RWPE1 (cell line): ENCODE measurements around the gene UBE2U.

Source experiments
- CTCF ChIA-PET: fragments of 350-600 bp; sonication (Branson Sonifier 250); formaldehyde crosslinking; extraction: SDS; loops from one replicate; lab custom pipeline; 2021; lab: Yijun Ruan, JAX
- POLR2A ChIA-PET: fragments of 400-600 bp; formaldehyde crosslinking; extraction: SDS; loops from one replicate; lab custom pipeline; 2020; ENCODE audit warnings: antibody characterized with exemption; ENCODE audit not compliant: low non-redundant PET; lab: Yijun Ruan, JAX
- DNase-seq: peaks from one replicate; pipeline ENCODE4 v3.0.0; 2012; ENCODE audit warnings: low spot score
- H3K27ac ChIP-seq: fragments of 450-650 bp; 2 replicates; pipeline ENCODE4 v1.5.1; 2017
- TF ChIP-seq, protein P1 (sequence below): fragments of 450-650 bp; conservative IDR thresholded peaks from 2 replicates; pipeline ENCODE4 v1.5.1; 2017; ENCODE audit warnings: low read depth, mild to moderate bottlenecking

The UBE2U gene

DNA sequence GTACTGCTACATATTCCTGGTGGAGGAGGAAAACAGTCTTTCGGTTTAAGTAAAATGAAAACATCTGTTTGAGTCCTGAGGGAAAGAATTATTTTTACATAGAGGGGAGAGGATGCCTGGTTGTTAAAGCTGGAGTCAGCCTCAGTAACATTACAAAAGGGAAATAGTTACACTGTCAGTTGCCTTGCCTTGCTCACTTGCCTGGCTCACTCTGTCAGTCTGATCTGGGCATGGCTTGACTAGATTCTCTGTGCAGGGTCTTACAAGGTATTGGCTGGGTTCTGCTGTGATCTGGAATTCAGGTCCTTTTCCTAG, 8.4 kb upstream of the UBE2U start:
- no peak for DNase-seq
- ChIA-PET CTCF (no interaction called here), POLR2A (no interaction called here)
- TF ChIP-seq, protein P1, sequence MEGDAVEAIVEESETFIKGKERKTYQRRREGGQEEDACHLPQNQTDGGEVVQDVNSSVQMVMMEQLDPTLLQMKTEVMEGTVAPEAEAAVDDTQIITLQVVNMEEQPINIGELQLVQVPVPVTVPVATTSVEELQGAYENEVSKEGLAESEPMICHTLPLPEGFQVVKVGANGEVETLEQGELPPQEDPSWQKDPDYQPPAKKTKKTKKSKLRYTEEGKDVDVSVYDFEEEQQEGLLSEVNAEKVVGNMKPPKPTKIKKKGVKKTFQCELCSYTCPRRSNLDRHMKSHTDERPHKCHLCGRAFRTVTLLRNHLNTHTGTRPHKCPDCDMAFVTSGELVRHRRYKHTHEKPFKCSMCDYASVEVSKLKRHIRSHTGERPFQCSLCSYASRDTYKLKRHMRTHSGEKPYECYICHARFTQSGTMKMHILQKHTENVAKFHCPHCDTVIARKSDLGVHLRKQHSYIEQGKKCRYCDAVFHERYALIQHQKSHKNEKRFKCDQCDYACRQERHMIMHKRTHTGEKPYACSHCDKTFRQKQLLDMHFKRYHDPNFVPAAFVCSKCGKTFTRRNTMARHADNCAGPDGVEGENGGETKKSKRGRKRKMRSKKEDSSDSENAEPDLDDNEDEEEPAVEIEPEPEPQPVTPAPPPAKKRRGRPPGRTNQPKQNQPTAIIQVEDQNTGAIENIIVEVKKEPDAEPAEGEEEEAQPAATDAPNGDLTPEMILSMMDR, result no peak
- H3K27ac ChIP-seq, result no peak overlapping the region

DNA sequence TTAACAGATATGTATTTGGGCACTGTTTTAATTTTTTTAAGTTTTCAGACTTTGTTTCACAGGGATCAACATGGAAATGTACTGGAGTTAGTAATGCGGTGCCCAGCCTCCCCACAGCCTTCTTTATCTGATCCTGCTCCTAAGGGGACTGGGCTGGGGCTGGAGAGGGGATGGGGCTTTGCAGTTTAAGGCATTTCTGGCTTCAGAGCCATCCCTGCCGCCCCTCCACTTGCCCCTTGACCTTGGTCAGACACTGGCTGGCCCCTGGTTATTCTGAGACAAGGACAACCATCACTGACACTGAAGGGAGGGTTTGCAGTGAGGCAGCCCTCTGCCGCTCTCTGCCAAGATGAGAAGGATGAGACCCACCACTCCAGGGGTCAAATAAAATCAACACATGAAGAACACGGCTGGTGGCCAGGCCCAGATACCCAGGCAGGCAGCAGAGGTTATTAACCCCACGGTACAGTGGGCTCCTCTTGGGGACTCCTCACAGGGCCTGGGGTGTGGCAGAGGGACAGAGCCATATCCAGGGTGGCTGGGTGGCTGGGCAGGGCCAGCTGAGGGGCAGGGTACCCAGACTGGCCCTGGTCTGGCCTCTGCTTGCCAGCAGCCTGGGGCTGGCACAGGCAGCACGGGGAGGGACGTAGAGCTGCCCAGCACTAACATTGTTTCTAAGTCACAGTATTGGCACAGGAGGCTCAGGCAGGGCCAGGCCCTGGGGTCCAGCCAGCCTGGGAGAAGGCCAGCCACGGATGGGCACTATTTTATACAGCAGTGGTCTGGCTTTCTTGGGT, 7.2 kb upstream of the UBE2U start:
- ChIA-PET POLR2A (no interaction called here), CTCF (no interaction called here)
- TF ChIP-seq, protein P1, result no peak
- no peak for DNase-seq
- H3K27ac ChIP-seq, result no peak overlapping the region

DNA sequence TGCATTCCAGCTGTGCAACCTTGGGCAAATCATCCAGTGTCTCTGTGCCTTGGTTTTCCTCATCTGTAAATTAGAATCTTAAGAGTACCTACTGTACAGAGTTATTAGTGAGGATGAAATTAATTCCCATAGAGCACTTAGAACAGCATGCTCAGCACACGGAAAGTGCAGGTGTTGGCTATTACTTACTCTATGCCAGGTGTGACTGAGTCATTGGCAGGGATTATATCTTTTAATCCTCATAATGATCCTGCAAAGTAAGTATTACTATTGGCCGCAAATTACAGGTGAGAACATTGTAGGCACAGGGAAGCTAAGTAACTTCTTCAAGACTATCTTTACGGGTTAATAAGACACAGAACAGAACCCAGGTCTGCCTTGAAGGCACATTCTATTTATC, 6.3 kb upstream of the UBE2U start:
- ChIA-PET POLR2A (no interaction called here), CTCF (interaction anchor here (0.6 kb wide), 1 partner anchor 22 kb away, joined by 3 read pairs; no protein-coding TSS in a partner anchor)
- no peak for DNase-seq
- TF ChIP-seq, protein P1, result no peak
- H3K27ac ChIP-seq, result no peak overlapping the region

DNA sequence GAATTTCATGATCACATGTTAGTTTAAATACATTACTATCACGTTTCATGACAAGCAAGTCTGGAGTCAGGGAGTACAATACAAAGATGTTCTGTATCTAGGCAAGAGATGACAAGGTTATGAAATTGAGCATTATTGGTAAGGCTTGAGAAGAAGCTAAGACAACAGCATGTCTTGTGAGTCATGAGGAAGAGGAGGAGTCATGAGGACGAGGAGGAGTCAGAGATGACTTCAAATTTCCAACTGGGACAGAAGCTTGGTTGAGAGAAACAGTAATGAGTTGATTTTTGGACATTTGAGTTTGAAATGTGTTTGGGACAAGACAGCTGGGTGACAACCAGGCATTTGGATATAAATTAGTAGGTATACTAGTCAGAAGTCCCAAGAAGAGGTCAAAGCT, 4.3 kb upstream of the UBE2U start:
- no peak overlapping the region for H3K27ac ChIP-seq
- ChIA-PET CTCF (no interaction called here), POLR2A (no interaction called here)
- TF ChIP-seq, protein P1, result no peak
- DNase-seq, result no peak

DNA sequence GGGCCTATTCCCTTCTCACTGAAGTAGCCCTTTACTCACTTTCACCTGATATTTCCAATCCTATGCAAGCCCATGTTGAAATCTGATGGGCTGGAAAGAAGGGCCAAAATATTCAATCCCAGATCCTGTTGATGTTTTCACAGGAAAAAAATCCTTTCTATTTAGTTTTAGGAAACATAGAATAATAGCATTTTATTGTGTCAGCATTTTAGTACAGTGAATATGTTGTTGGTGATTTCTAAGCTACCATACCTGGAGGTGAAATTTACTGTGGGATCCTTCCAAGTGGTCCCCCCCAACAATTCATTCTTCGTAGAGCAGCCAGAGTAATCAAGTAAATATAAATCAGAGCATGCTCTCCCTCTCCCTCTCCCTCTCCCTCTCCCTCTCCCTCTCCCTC, 3.4 kb upstream of the UBE2U start:
- TF ChIP-seq, protein P1, result no peak
- POLR2A ChIA-PET, result no interaction called here
- H3K27ac ChIP-seq, result no peak overlapping the region
- DNase-seq, result no peak
- CTCF ChIA-PET, result no interaction called here

DNA sequence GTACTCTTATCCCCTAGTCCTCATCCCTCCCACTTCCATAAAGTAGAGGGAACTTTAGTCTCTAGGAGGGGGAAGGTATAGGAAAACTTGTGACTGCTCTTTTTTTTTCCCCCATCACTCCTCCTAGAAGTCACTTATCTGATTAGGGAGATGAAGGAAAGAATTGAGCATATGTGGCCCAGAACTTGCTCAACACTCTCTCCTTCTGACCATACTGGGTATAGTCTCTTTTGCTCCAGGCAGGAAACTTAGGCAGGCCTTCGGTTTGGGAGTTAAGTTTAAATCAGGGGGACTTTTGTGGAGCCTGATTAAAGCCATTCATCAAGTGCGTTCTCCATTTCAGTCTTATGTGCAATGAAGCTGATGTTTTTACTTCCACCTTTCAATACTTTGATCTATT, 5.8 kb downstream of the UBE2U start:
- ChIA-PET CTCF (no interaction called here), POLR2A (no interaction called here)
- no peak overlapping the region for H3K27ac ChIP-seq
- DNase-seq, result no peak
- TF ChIP-seq, protein P1, result no peak
